ENCODE measurements around the gene KRT5.

- TF ChIP-seq, protein P1, sequence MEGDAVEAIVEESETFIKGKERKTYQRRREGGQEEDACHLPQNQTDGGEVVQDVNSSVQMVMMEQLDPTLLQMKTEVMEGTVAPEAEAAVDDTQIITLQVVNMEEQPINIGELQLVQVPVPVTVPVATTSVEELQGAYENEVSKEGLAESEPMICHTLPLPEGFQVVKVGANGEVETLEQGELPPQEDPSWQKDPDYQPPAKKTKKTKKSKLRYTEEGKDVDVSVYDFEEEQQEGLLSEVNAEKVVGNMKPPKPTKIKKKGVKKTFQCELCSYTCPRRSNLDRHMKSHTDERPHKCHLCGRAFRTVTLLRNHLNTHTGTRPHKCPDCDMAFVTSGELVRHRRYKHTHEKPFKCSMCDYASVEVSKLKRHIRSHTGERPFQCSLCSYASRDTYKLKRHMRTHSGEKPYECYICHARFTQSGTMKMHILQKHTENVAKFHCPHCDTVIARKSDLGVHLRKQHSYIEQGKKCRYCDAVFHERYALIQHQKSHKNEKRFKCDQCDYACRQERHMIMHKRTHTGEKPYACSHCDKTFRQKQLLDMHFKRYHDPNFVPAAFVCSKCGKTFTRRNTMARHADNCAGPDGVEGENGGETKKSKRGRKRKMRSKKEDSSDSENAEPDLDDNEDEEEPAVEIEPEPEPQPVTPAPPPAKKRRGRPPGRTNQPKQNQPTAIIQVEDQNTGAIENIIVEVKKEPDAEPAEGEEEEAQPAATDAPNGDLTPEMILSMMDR (IDR thresholded peaks at IDR 0.05): no peak
- TF ChIP-seq POLR2A (IDR thresholded peaks at IDR 0.05): no peak
These were observed 18.7 kb downstream of the KRT5 start for GRCh38 chr12:52501490-52501889.

Measured in body of pancreas (tissue), 4 donors.